H9 (cell line): ENCODE results near the gene NXN. TPM values are rescaled to one million over a fixed set of nuclear protein-coding genes. Genes with fewer than 3 reads are reported as not detected.

Experiments
- DNase-seq: peaks from one replicate; pipeline ENCODE4 v3.0.0-alpha.2; 2017
- H2AFZ ChIP-seq: one replicate; pipeline ENCODE4 v1.6.1; 2013; ENCODE audit warnings: mild to moderate bottlenecking, low read length, control low read depth, moderate library complexity
- H2AK5ac ChIP-seq: 2 replicates; pipeline ENCODE4 v1.6.1; 2013; ENCODE audit warnings: low read length, control low read depth, mixed read lengths; ENCODE audit not compliant: insufficient read length
- H2BK120ac ChIP-seq: one replicate; pipeline ENCODE4 v1.6.1; 2013; ENCODE audit warnings: low read depth, mild to moderate bottlenecking, low read length, control low read depth, inconsistent platforms; ENCODE audit not compliant: poor library complexity, severe bottlenecking
- H2BK12ac ChIP-seq: 2 replicates; pipeline ENCODE4 v1.6.1; 2013; ENCODE audit warnings: low read length, control low read depth, mixed read lengths, low read depth; ENCODE audit not compliant: insufficient read length
- H2BK15ac ChIP-seq: 2 replicates; pipeline ENCODE4 v1.6.1; 2013; ENCODE audit warnings: low read depth, low read length, control low read depth
- H2BK20ac ChIP-seq: one replicate; pipeline ENCODE4 v1.6.1; 2013; ENCODE audit warnings: low read depth, mild to moderate bottlenecking, low read length, control low read depth, inconsistent platforms; ENCODE audit not compliant: poor library complexity, severe bottlenecking
- H2BK5ac ChIP-seq: 2 replicates; pipeline ENCODE4 v1.6.1; 2013; ENCODE audit warnings: low read length, control low read depth, mixed read lengths; ENCODE audit not compliant: insufficient read length
- H3K14ac ChIP-seq: 2 replicates; pipeline ENCODE4 v1.6.1; 2013; ENCODE audit warnings: low read length, control low read depth; ENCODE audit not compliant: insufficient read depth
- H3K18ac ChIP-seq: 2 replicates; pipeline ENCODE4 v1.6.1; 2013; ENCODE audit warnings: low read depth, mild to moderate bottlenecking, mixed read lengths, low read length, control low read depth; ENCODE audit not compliant: insufficient read length
- H3K23ac ChIP-seq: 2 replicates; pipeline ENCODE4 v1.6.1; 2013; ENCODE audit warnings: low read length, control low read depth, mixed read lengths, low read depth; ENCODE audit not compliant: insufficient read length
- H3K23me2 ChIP-seq: 2 replicates; pipeline ENCODE4 v1.6.1; 2013; ENCODE audit warnings: low read depth, mild to moderate bottlenecking, mixed read lengths, low read length, control low read depth; ENCODE audit not compliant: insufficient read length, poor library complexity, severe bottlenecking
- H3K27ac ChIP-seq: 2 replicates; pipeline ENCODE4 v1.5.1; 2013; ENCODE audit warnings: low read length, control low read depth, mixed read lengths, low read depth; ENCODE audit not compliant: insufficient read length
- H3K27me3 ChIP-seq: 2 replicates; pipeline ENCODE4 v1.6.1; 2013; ENCODE audit warnings: low read length, control low read depth, inconsistent platforms; ENCODE audit not compliant: insufficient read depth
- H3K4ac ChIP-seq: 2 replicates; pipeline ENCODE4 v1.6.1; 2013; ENCODE audit warnings: low read depth, mild to moderate bottlenecking, control low read depth, inconsistent platforms, low read length, moderate library complexity
- H3K4me1 ChIP-seq: 2 replicates; pipeline ENCODE4 v1.6.1; 2013; ENCODE audit warnings: low read length, control low read depth, inconsistent platforms; ENCODE audit not compliant: insufficient read depth
- H3K4me2 ChIP-seq: 2 replicates; pipeline ENCODE4 v1.6.1; 2013; ENCODE audit warnings: low read length, control low read depth, mixed read lengths; ENCODE audit not compliant: insufficient read length, insufficient read depth
- H3K56ac ChIP-seq: 2 replicates; pipeline ENCODE4 v1.6.1; 2013; ENCODE audit warnings: low read depth, mild to moderate bottlenecking, mixed read lengths, low read length, control low read depth; ENCODE audit not compliant: insufficient read length
- H3K79me1 ChIP-seq: 2 replicates; pipeline ENCODE4 v1.6.1; 2013; ENCODE audit warnings: low read depth, mild to moderate bottlenecking, moderate library complexity, low read length, control low read depth, inconsistent platforms; ENCODE audit not compliant: insufficient read depth, poor library complexity, severe bottlenecking
- H3K79me2 ChIP-seq: 2 replicates; pipeline ENCODE4 v1.6.1; 2013; ENCODE audit warnings: low read length, control low read depth, inconsistent platforms; ENCODE audit not compliant: insufficient read depth
- H3K9ac ChIP-seq: 2 replicates; pipeline ENCODE4 v1.6.1; 2013; ENCODE audit warnings: low read length, control low read depth, mixed read lengths; ENCODE audit not compliant: insufficient read length; ENCODE audit errors: extremely low read depth
- H3K9me3 ChIP-seq: one replicate; pipeline ENCODE4 v1.6.1; 2013; ENCODE audit warnings: low read depth, low read length, inconsistent platforms; ENCODE audit not compliant: control insufficient read depth
- H3T11ph ChIP-seq: one replicate; pipeline ENCODE4 v1.6.1; 2013; ENCODE audit warnings: mild to moderate bottlenecking, low read length, control low read depth, inconsistent platforms
- H4K20me1 ChIP-seq: one replicate; pipeline ENCODE4 v1.6.1; 2013; ENCODE audit not compliant: control insufficient read depth, insufficient read length, insufficient read depth
- H4K5ac ChIP-seq: 2 replicates; pipeline ENCODE4 v1.6.1; 2013; ENCODE audit warnings: low read depth, mild to moderate bottlenecking, mixed read lengths, low read length, control low read depth; ENCODE audit not compliant: insufficient read length
- H4K8ac ChIP-seq: replicated peaks from 2 replicates; pipeline ENCODE4 v1.6.1; 2013; ENCODE audit warnings: low read length, control low read depth, mixed read lengths, low read depth; ENCODE audit not compliant: insufficient read length
- H4K91ac ChIP-seq: 2 replicates; pipeline ENCODE4 v1.6.1; 2013; ENCODE audit warnings: low read depth, mild to moderate bottlenecking, moderate library complexity, mixed read lengths, low read length, control low read depth; ENCODE audit not compliant: insufficient read length
- H3K27ac Mint-ChIP-seq, 3 experiments: 2 replicates in 2 of 3; 3 replicates in 1 of 3; pipeline ENCODE4 v1.8.0; 2020 to 2021; ENCODE audit warnings: mixed read lengths in 3 of 3, mild to moderate bottlenecking in 1 of 3, moderate library complexity in 1 of 3
- H3K27me3 Mint-ChIP-seq: 2 replicates; pipeline ENCODE4 v1.8.0; 2021; ENCODE audit warnings: low read depth, mild to moderate bottlenecking, moderate library complexity, mixed read lengths
- H3K36me3 Mint-ChIP-seq, 3 experiments: 2 replicates in 2 of 3; 3 replicates in 1 of 3; pipeline ENCODE4 v1.8.0; 2020 to 2021; ENCODE audit warnings: low read depth in 3 of 3, mixed read lengths in 3 of 3; ENCODE audit not compliant: insufficient read depth in 1 of 3
- H3K4me1 Mint-ChIP-seq, 2 experiments: 2 replicates each; pipeline ENCODE4 v1.8.0; 2020; ENCODE audit warnings: mixed read lengths in 2 of 2
- H3K4me3 Mint-ChIP-seq, 2 experiments: 2 replicates in 1 of 2; 3 replicates in 1 of 2; pipeline ENCODE4 v1.8.0; 2020 to 2021; ENCODE audit warnings: mild to moderate bottlenecking in 2 of 2, mixed read lengths in 2 of 2, moderate library complexity in 1 of 2
- H3K9me3 Mint-ChIP-seq, 2 experiments: 2 replicates in 1 of 2; 3 replicates in 1 of 2; pipeline ENCODE4 v1.8.0; 2020; ENCODE audit warnings: mild to moderate bottlenecking in 2 of 2, mixed read lengths in 2 of 2, moderate library complexity in 1 of 2
- CTCF ChIP-seq: fragments of 200-600 bp; sonication (generic); conservative IDR thresholded peaks from 3 replicates; pipeline ENCODE4 v1.8.0; 2021; ENCODE audit warnings: antibody characterized with exemption, mild to moderate bottlenecking
- WGBS: extraction: QIAGEN DNeasy Blood & Tissue Kit; methylation state at CpG from one replicate; pipeline ENCODE4 v1.1.7; 2013; ENCODE audit warnings: missing lambda C conversion rate, low lambda C conversion rate, mixed read lengths; ENCODE audit not compliant: insufficient read length; ENCODE audit errors: extremely low coverage; 5-methylcytosine and 5-hydroxymethylcytosine counted together
- total RNA-seq: library from RNA; stranded (reverse); gene quantifications from 2 replicates; pipeline ENCODE4 v1.2.1, GENCODE V29; 2021

The NXN gene
- total RNA-seq, 1 experiment from 2014 or later, result 93.6 TPM

DNA sequence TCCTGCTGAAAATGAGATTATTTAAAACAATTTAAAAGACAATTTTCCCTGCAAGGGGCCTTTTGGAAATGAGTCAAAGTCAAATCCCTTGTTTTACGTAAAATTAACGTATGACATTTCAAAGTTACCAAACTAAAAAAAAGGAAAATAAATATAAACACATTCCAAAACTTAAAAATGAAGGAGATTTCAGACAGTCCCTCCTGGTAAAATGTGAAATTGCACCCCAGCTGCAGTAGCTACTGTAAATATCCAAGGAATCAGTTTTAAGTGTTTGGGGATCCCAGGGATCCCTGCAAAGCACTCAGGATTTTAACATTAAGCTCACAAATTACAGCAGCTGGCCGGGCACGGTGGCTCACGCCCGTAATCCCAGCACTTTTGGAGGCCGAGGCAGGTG, 63.3 kb downstream of the NXN start:
- TF ChIP-seq CTCF, result peak; percentile 55
- H4K8ac ChIP-seq, result no peak overlapping the region
- H3K9me3 ChIP-seq, result no peaks in the 10 kb centered on the region
- H2BK15ac ChIP-seq, result no peak overlapping the region
- H4K91ac ChIP-seq, result no peak overlapping the region
- H3K4ac ChIP-seq, result no peak overlapping the region
- no peak for DNase-seq
- H3K9ac ChIP-seq, result no peak overlapping the region
- H4K5ac ChIP-seq, result no peak overlapping the region
- peak overlapping the region; percentile 56 for H3K27ac ChIP-seq
- Mint-ChIP-seq H3K4me1 (peaks cover 62 to 65% of the 10 kb centered on the region in 2 experiments), H3K4me3 (no peak overlapping the region), H3K27ac (peak overlapping the region; percentile 38 to 98 (median 97); a peak in 6 of 7 replicates), H3K36me3 (peaks cover 12 to 31% (median 18%) of the 10 kb centered on the region in 3 experiments), H3K27me3 (no peaks in the 10 kb centered on the region), H3K9me3 (no peaks in the 10 kb centered on the region)
- H3K23me2 ChIP-seq, result no peaks in the 10 kb centered on the region
- H3T11ph ChIP-seq, result no peak overlapping the region
- no peak overlapping the region for H2BK120ac ChIP-seq
- WGBS, result no CpG with 5 or more reads among the region's 7 CpGs
- no peak overlapping the region for H2BK20ac ChIP-seq
- H3K23ac ChIP-seq, result no peak overlapping the region
- H3K14ac ChIP-seq, result no peak overlapping the region
- H3K79me2 ChIP-seq, result peaks cover 5% of the 10 kb centered on the region; the same call in 1 of the 2 replicates
- no peaks in the 10 kb centered on the region for H3K27me3 ChIP-seq
- H2BK12ac ChIP-seq, result no peak overlapping the region
- no peak overlapping the region for H3K4me2 ChIP-seq
- H3K56ac ChIP-seq, result no peak overlapping the region
- no peaks in the 10 kb centered on the region for H4K20me1 ChIP-seq
- H2AK5ac ChIP-seq, result no peak overlapping the region
- no peaks in the 10 kb centered on the region for H3K79me1 ChIP-seq
- H3K18ac ChIP-seq, result no peak overlapping the region
- no peak overlapping the region for H2AFZ ChIP-seq
- H3K4me1 ChIP-seq, result peaks cover 3% of the 10 kb centered on the region; the same call in 1 of the 2 replicates
- no peak overlapping the region for H2BK5ac ChIP-seq
